ENCODE data around the gene ZNF3.
A peak's percentile ranks its signal among the peaks of the same experiment; 100 is the strongest.

ZNF3 gene

GRCh38 chr7:100126239-100126930 is 44.9 kb upstream of the ZNF3 start:
- peaks cover 19% of the 10 kb centered on the region for H3K36me3 ChIP-seq (ENCODE audit: insufficient read depth, insufficient read length, low read length)
- H3K9ac ChIP-seq (ENCODE audit: insufficient read length, low read depth), result peak overlapping the region; percentile 95
- H3K27me3 ChIP-seq (ENCODE audit: insufficient read depth, insufficient read length), result peaks cover 20% of the 10 kb centered on the region
- no peak for TF ChIP-seq ZNF274 (IDR thresholded peaks at IDR 0.05; ENCODE audit: low read depth, low read length)
- no peak for TF ChIP-seq SUZ12 (IDR thresholded peaks at IDR 0.05; ENCODE audit: extremely low read depth, insufficient read depth, insufficient read length)
- TF ChIP-seq YY1 (IDR thresholded peaks at IDR 0.05; ENCODE audit: insufficient read depth, insufficient read length), result no peak
- H3K9me3 ChIP-seq (ENCODE audit: insufficient read depth, low read length), result no peaks in the 10 kb centered on the region
- DNase-seq (ENCODE audit: low read depth, low spot score), result no peak
- H3K4me1 ChIP-seq (ENCODE audit: insufficient read depth, insufficient read length), result peaks cover 7% of the 10 kb centered on the region
- peak overlapping the region; percentile 82 for H3K4me3 ChIP-seq (ENCODE audit: insufficient read length, low read depth)

GRCh38 chr7:100124301-100125230 is 43.0 kb upstream of the ZNF3 start:
- H3K9ac ChIP-seq (ENCODE audit: insufficient read length, low read depth), result no peak overlapping the region
- TF ChIP-seq YY1 (IDR thresholded peaks at IDR 0.05; ENCODE audit: insufficient read depth, insufficient read length), result no peak
- TF ChIP-seq ZNF274 (IDR thresholded peaks at IDR 0.05; ENCODE audit: low read depth, low read length), result no peak
- no peak for TF ChIP-seq SUZ12 (IDR thresholded peaks at IDR 0.05; ENCODE audit: extremely low read depth, insufficient read depth, insufficient read length)
- H3K9me3 ChIP-seq (ENCODE audit: insufficient read depth, low read length), result no peaks in the 10 kb centered on the region
- peaks cover 19% of the 10 kb centered on the region for H3K36me3 ChIP-seq (ENCODE audit: insufficient read depth, insufficient read length, low read length)
- peaks cover 20% of the 10 kb centered on the region for H3K27me3 ChIP-seq (ENCODE audit: insufficient read depth, insufficient read length)
- H3K4me3 ChIP-seq (ENCODE audit: insufficient read length, low read depth), result no peak overlapping the region
- no peak for DNase-seq (ENCODE audit: low read depth, low spot score)
- peaks cover 7% of the 10 kb centered on the region for H3K4me1 ChIP-seq (ENCODE audit: insufficient read depth, insufficient read length)

GRCh38 chr7:100122568-100122967 is 41.0 kb upstream of the ZNF3 start:
- no peak for DNase-seq (ENCODE audit: low read depth, low spot score)
- H3K4me1 ChIP-seq (ENCODE audit: insufficient read depth, insufficient read length), result peaks cover 7% of the 10 kb centered on the region
- no peak for TF ChIP-seq ZNF274 (IDR thresholded peaks at IDR 0.05; ENCODE audit: low read depth, low read length)
- TF ChIP-seq SUZ12 (IDR thresholded peaks at IDR 0.05; ENCODE audit: extremely low read depth, insufficient read depth, insufficient read length), result no peak
- TF ChIP-seq YY1 (IDR thresholded peaks at IDR 0.05; ENCODE audit: insufficient read depth, insufficient read length), result no peak
- H3K9me3 ChIP-seq (ENCODE audit: insufficient read depth, low read length), result no peaks in the 10 kb centered on the region
- no peak overlapping the region for H3K9ac ChIP-seq (ENCODE audit: insufficient read length, low read depth)
- H3K27me3 ChIP-seq (ENCODE audit: insufficient read depth, insufficient read length), result peaks cover under 1% of the 10 kb centered on the region
- H3K36me3 ChIP-seq (ENCODE audit: insufficient read depth, insufficient read length, low read length), result peaks cover 19% of the 10 kb centered on the region
- H3K4me3 ChIP-seq (ENCODE audit: insufficient read length, low read depth), result no peak overlapping the region

- no peak overlapping the region for H3K4me3 ChIP-seq (ENCODE audit: insufficient read length, low read depth)
Observed at GRCh38 chr7:100122067-100122466, 40.5 kb upstream of the ZNF3 start.

GRCh38 chr7:100120733-100121036 is 39.2 kb upstream of the ZNF3 start:
- Histone ChIP-seq H3K36me3 (ENCODE audit: insufficient read depth, insufficient read length, low read length) (peaks cover 26% of the 10 kb centered on the region), H3K9ac (ENCODE audit: insufficient read length, low read depth) (peak overlapping the region; percentile 24), H3K4me1 (ENCODE audit: insufficient read depth, insufficient read length) (peaks cover 7% of the 10 kb centered on the region), H3K27me3 (ENCODE audit: insufficient read depth, insufficient read length) (no peaks in the 10 kb centered on the region), H3K9me3 (ENCODE audit: insufficient read depth, low read length) (no peaks in the 10 kb centered on the region), H3K4me3 (ENCODE audit: insufficient read length, low read depth) (no peak overlapping the region)
- no peak for DNase-seq (ENCODE audit: low read depth, low spot score)
- TF ChIP-seq SUZ12 (IDR thresholded peaks at IDR 0.05; ENCODE audit: extremely low read depth, insufficient read depth, insufficient read length) (no peak), YY1 (IDR thresholded peaks at IDR 0.05; ENCODE audit: insufficient read depth, insufficient read length) (no peak)

More at GRCh38 chr7:100122067-100122466, 40.5 kb upstream of the ZNF3 start:
- TF ChIP-seq YY1 (IDR thresholded peaks at IDR 0.05; ENCODE audit: insufficient read depth, insufficient read length) (no peak), ZNF274 (IDR thresholded peaks at IDR 0.05; ENCODE audit: low read depth, low read length) (no peak), SUZ12 (IDR thresholded peaks at IDR 0.05; ENCODE audit: extremely low read depth, insufficient read depth, insufficient read length) (no peak)
- peaks cover 7% of the 10 kb centered on the region for H3K4me1 ChIP-seq (ENCODE audit: insufficient read depth, insufficient read length)
- H3K27me3 ChIP-seq (ENCODE audit: insufficient read depth, insufficient read length), result no peaks in the 10 kb centered on the region
- no peak for DNase-seq (ENCODE audit: low read depth, low spot score)
- H3K9ac ChIP-seq (ENCODE audit: insufficient read length, low read depth), result no peak overlapping the region
- H3K36me3 ChIP-seq (ENCODE audit: insufficient read depth, insufficient read length, low read length), result peaks cover 19% of the 10 kb centered on the region
- no peaks in the 10 kb centered on the region for H3K9me3 ChIP-seq (ENCODE audit: insufficient read depth, low read length)

GRCh38 chr7:100119970-100120732 is 38.6 kb upstream of the ZNF3 start:
- Histone ChIP-seq H3K9me3 (ENCODE audit: insufficient read depth, low read length) (no peaks in the 10 kb centered on the region), H3K9ac (ENCODE audit: insufficient read length, low read depth) (peak overlapping the region; percentile 79), H3K36me3 (ENCODE audit: insufficient read depth, insufficient read length, low read length) (peaks cover 26% of the 10 kb centered on the region), H3K27me3 (ENCODE audit: insufficient read depth, insufficient read length) (no peaks in the 10 kb centered on the region), H3K4me1 (ENCODE audit: insufficient read depth, insufficient read length) (peaks cover 5% of the 10 kb centered on the region), H3K4me3 (ENCODE audit: insufficient read length, low read depth) (peak overlapping the region; percentile 87)
- no peak for DNase-seq (ENCODE audit: low read depth, low spot score)
- TF ChIP-seq SUZ12 (IDR thresholded peaks at IDR 0.05; ENCODE audit: extremely low read depth, insufficient read depth, insufficient read length) (no peak), YY1 (IDR thresholded peaks at IDR 0.05; ENCODE audit: insufficient read depth, insufficient read length) (no peak), ZNF274 (IDR thresholded peaks at IDR 0.05; ENCODE audit: low read depth, low read length) (no peak)

All from NT2/D1 (cell line).